ENCODE results near the gene HSP90AA1.

DNA sequence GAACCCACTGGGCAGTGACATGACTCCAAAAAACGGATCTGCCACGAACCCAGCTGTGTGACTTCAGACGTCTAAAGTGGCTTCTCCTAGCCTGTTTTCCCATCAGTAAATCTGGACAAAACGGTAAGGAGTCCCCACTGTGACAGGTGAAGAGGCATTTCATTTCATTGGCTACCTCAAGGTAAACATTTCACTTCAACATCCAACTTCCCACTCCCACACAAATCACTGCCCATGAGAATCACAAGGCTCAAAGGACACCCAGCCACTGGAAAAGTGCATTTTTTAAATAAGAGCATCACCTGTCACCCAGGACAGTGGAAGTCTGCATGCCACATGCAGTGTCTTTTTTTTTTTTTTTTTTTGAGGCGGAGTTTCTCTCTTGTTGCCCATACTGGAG lies 27.9 kb downstream of the HSP90AA1 start:
- TF ChIP-seq, protein P1, sequence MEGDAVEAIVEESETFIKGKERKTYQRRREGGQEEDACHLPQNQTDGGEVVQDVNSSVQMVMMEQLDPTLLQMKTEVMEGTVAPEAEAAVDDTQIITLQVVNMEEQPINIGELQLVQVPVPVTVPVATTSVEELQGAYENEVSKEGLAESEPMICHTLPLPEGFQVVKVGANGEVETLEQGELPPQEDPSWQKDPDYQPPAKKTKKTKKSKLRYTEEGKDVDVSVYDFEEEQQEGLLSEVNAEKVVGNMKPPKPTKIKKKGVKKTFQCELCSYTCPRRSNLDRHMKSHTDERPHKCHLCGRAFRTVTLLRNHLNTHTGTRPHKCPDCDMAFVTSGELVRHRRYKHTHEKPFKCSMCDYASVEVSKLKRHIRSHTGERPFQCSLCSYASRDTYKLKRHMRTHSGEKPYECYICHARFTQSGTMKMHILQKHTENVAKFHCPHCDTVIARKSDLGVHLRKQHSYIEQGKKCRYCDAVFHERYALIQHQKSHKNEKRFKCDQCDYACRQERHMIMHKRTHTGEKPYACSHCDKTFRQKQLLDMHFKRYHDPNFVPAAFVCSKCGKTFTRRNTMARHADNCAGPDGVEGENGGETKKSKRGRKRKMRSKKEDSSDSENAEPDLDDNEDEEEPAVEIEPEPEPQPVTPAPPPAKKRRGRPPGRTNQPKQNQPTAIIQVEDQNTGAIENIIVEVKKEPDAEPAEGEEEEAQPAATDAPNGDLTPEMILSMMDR (IDR thresholded peaks at IDR 0.05; ENCODE audit: low read depth, low read length), result no peak
- TF ChIP-seq MYC (IDR thresholded peaks at IDR 0.05; ENCODE audit: low read depth, low read length), result no peak
- TF ChIP-seq POLR2A (IDR thresholded peaks at IDR 0.05; ENCODE audit: extremely low read depth, insufficient read length), result no peak
- no peak for TF ChIP-seq MAX (IDR thresholded peaks at IDR 0.05; ENCODE audit: low read depth, low read length)

Measured in NB4 (cell line).